Camera-type eye (tissue), 1 donor: ENCODE data around the gene SCN5A. TPM values are rescaled to one million over a fixed set of nuclear protein-coding genes. Genes with fewer than 3 reads are reported as not detected.

Experiments used
- total RNA-seq: library from RNA; depleted of rRNA; stranded (reverse); fragments of >200 nt; gene quantifications from one replicate; pipeline ENCODE4 v1.2.3, GENCODE V29; 2014

Gene SCN5A
- 3.0 TPM for total RNA-seq

GRCh38 chr3:38649500-38650247 lies at the start of gene SCN5A:
TSS of gene SCN5A (minus strand) at chr3:38649687. CDS start at chr3:38633307, 16,380 bp downstream.

Other genes starting within 250 kb of the SCN5A start
- 55.0 TPM for gene ACVR2B, start 195.8 kb downstream of the SCN5A start, total RNA-seq
- gene EXOG, start 153.3 kb downstream of the SCN5A start, total RNA-seq: 26.0 TPM
- not detected for gene SCN10A, start 166.5 kb upstream of the SCN5A start, total RNA-seq